Skeletal muscle tissue (tissue), 4 donors: ENCODE measurements around the gene LRRC63. TPM values are rescaled to one million over a fixed set of nuclear protein-coding genes. Genes with fewer than 3 reads are reported as not detected.

Source experiments
- H3K27ac ChIP-seq: one replicate; pipeline ENCODE4 v1.7.0; 2013; ENCODE audit warnings: mild to moderate bottlenecking, low read depth, low read length, inconsistent platforms
- H3K27me3 ChIP-seq, 3 donors: one replicate each; pipeline ENCODE4 v1.7.0; 2013; ENCODE audit warnings: low read length in 3 of 3; ENCODE audit not compliant: control insufficient read depth in 3 of 3, insufficient read depth in 3 of 3
- H3K36me3 ChIP-seq, 3 donors: one replicate each; pipeline ENCODE4 v1.7.0; 2013; ENCODE audit warnings: low read length in 3 of 3; ENCODE audit not compliant: control insufficient read depth in 3 of 3, insufficient read depth in 3 of 3
- H3K4me1 ChIP-seq, 3 donors: one replicate each; pipeline ENCODE4 v1.7.0; 2013; ENCODE audit warnings: low read length in 3 of 3, mild to moderate bottlenecking in 3 of 3; ENCODE audit not compliant: control insufficient read depth in 3 of 3, insufficient read depth in 3 of 3
- H3K4me3 ChIP-seq, 3 donors: one replicate each; pipeline ENCODE4 v1.7.0; 2013; ENCODE audit warnings: low read length in 3 of 3
- H3K9ac ChIP-seq, 3 donors: one replicate each; pipeline ENCODE4 v1.7.0; 2013; ENCODE audit warnings: low read length in 3 of 3, mild to moderate bottlenecking in 3 of 3, moderate library complexity in 2 of 3, low read depth in 1 of 3
- H3K9me3 ChIP-seq, 3 donors: one replicate each; pipeline ENCODE4 v1.7.0; 2013; ENCODE audit warnings: low read length in 3 of 3; ENCODE audit not compliant: control insufficient read depth in 3 of 3
- total RNA-seq: library from RNA; depleted of rRNA; stranded (reverse); fragments of >200 nt; gene quantifications from one replicate; pipeline ENCODE4 v1.2.3, GENCODE V29; 2014
- donor health status: Osteomylitis.

Gene LRRC63
- total RNA-seq, 1 donor from 2014 or later = not detected

DNA sequence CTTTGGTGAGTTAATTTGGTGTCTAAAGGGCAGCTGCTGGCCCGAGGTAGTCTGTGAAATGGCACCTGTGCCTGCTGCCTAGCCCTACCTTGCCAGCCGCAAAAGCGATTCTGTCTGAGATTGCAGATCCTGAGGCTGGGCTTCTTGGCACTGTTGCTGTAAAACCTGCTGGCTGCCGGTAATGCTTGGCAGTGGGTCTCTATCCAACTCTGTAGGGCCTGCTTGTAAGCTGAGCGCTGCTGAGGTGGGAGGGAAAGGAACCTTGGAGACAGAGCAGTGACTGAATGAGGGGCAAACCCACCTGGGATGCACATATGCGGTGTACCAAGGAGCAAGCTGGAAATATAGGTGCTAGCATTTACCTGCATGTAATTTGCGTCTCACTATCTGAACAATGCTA is 41.5 kb upstream of the LRRC63 start:
- Histone ChIP-seq H3K9ac (no peak overlapping the region), H3K9me3 (no peaks in the 10 kb centered on the region), H3K36me3 (no peaks in the 10 kb centered on the region), H3K27me3 (peaks cover 0 to 9% (median 0%) of the 10 kb centered on the region in 3 donors), H3K27ac (no peak overlapping the region), H3K4me1 (peaks cover 0 to 3% (median 0%) of the 10 kb centered on the region in 3 donors), H3K4me3 (no peak overlapping the region)

DNA sequence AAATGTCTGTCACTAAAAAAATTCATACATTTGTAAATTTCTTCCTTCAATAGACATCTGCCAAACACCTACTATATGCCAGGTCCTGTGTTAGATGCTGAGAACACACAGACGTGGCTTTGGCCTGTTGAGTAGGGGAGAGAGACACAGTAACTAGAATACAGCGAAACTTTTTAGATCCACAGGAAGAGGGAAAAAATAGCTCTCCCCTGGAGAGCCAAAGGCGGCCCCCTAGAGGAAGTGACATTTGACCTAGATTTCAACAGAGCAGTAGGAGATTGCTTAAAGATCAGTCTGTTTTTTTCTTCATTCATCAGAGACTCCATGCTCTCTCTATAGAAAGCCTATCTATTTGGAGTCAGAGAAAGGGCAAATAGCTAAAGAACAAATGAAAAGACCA is 41.0 kb upstream of the LRRC63 start:
- no peak overlapping the region for H3K4me3 ChIP-seq
- H3K27ac ChIP-seq = no peak overlapping the region
- H3K27me3 ChIP-seq = peaks cover 0 to 9% (median 0%) of the 10 kb centered on the region in 3 donors
- peaks cover 0 to 3% (median 0%) of the 10 kb centered on the region in 3 donors for H3K4me1 ChIP-seq
- no peak overlapping the region for H3K9ac ChIP-seq
- H3K9me3 ChIP-seq = no peaks in the 10 kb centered on the region
- H3K36me3 ChIP-seq = no peaks in the 10 kb centered on the region

DNA sequence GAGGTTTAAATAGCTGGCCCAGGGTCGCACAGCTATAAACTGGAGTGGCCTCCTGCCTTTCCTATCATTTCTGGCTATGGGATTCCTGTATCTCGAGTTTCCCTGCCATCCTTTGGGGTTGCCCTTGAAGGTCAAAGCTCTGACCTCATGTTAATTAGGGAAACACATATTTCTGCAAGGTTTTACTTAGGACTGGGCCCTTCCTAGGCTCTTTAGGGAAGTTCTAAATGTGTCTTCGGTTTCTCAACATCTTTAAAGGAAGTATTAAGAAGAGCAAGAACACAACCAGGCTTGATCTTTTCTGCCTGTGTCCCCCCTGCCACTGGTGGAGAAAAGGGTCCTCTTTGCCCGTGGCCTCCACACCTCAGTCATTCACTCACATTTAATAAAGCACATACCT is 40.5 kb upstream of the LRRC63 start:
- peaks cover 0 to 3% (median 0%) of the 10 kb centered on the region in 3 donors for H3K4me1 ChIP-seq
- H3K36me3 ChIP-seq = no peaks in the 10 kb centered on the region
- no peaks in the 10 kb centered on the region for H3K9me3 ChIP-seq
- H3K27me3 ChIP-seq = peaks cover 0 to 9% (median 0%) of the 10 kb centered on the region in 3 donors
- H3K9ac ChIP-seq = no peak overlapping the region
- no peak overlapping the region for H3K27ac ChIP-seq
- H3K4me3 ChIP-seq = no peak overlapping the region

DNA sequence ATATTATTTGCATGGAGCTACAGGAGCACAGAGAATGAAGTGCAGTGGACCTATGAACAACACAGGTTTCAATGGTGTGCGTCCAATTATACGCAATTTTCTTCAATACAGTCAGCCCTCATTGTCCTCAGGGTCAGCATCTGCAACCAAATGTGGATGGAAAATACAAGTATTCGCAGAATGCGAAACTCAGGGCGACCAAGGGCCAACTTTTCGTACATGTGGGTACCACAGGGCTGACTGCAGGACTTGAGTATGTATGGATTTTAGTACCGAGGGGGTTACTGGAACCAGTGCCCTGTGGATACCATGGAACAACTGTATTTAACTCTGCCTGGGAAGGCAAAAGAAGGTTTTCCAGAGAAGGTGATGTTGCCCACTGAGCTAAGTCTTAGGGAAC is 40.0 kb upstream of the LRRC63 start:
- H3K36me3 ChIP-seq = no peaks in the 10 kb centered on the region
- H3K4me3 ChIP-seq = no peak overlapping the region
- H3K9me3 ChIP-seq = no peaks in the 10 kb centered on the region
- H3K4me1 ChIP-seq = peaks cover 0 to 3% (median 0%) of the 10 kb centered on the region in 3 donors
- H3K27ac ChIP-seq = no peak overlapping the region
- peaks cover 0 to 9% (median 0%) of the 10 kb centered on the region in 3 donors for H3K27me3 ChIP-seq
- no peak overlapping the region for H3K9ac ChIP-seq

DNA sequence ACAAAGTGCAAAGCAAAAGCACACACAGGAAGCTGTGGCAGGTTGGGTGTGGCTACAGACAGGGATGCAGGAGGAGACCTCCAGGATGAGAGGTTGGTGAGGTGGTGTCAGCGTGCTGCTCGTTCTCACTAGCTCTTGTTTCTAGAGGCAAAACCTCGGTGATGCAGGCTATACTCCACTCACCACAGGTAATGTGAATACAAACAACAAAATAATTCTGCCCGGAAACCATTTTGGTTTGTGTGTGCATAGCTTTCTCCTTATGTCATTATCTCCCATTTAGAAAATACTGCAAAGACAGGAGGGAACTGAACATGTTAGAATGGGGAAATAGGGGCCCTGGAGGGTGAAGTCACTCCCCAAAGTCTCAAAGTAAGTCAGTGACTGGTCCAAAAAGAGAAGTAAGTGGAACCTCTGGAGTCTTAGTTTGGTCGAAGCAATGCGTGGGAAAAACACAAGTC is 39.2 kb upstream of the LRRC63 start:
- Histone ChIP-seq H3K27ac (no peak overlapping the region), H3K4me3 (no peak overlapping the region), H3K36me3 (no peaks in the 10 kb centered on the region), H3K9me3 (no peaks in the 10 kb centered on the region), H3K4me1 (peaks cover 0 to 3% (median 0%) of the 10 kb centered on the region in 3 donors), H3K9ac (no peak overlapping the region), H3K27me3 (peaks cover 0 to 5% (median 0%) of the 10 kb centered on the region in 3 donors)

DNA sequence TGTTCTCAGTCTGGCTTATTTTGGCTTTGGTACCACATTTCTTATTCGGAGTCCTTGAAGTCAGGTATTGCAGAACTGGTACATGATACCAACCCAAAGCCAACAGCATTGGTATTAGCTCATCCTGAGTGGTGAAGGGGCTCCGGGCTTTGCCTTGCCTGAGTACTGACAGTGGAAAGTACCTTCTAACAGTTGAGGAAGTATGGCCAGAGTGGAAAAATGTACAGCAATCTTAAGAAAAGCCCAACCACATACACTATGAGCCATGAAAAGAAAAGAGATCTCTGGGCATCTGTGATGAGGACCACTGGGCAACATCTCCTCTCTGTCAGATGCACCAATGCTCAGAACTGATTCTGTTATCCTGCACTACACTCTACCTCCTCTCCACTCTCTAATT is 38.1 kb upstream of the LRRC63 start:
- Histone ChIP-seq H3K4me1 (peaks cover 0 to 3% (median 0%) of the 10 kb centered on the region in 3 donors), H3K9ac (no peak overlapping the region), H3K36me3 (no peaks in the 10 kb centered on the region), H3K27ac (no peak overlapping the region), H3K4me3 (no peak overlapping the region), H3K9me3 (no peaks in the 10 kb centered on the region), H3K27me3 (no peaks in the 10 kb centered on the region)

DNA sequence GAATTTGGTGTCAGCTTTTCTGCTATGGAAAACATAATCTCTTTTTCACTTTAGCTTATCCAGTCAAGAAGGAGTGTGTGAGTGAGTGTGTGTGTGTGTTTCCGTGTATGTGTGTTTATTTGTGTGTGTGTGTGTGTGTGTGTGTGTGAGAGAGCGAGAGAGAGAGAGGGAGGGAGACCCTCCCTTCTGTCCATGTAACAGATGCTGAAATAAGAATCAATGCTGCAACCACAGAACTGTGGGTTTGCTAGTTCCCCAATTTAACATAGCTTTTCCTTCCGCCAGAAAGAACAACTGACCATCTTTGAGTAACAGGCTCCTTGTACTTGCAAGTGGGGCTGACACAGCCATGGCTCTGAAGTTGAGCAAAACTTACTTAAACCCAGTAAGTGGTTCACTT is 35.0 kb upstream of the LRRC63 start:
- H3K36me3 ChIP-seq = no peaks in the 10 kb centered on the region
- H3K27ac ChIP-seq = no peak overlapping the region
- H3K4me3 ChIP-seq = no peak overlapping the region
- H3K4me1 ChIP-seq = no peaks in the 10 kb centered on the region
- H3K9me3 ChIP-seq = no peaks in the 10 kb centered on the region
- no peaks in the 10 kb centered on the region for H3K27me3 ChIP-seq
- no peak overlapping the region for H3K9ac ChIP-seq

DNA sequence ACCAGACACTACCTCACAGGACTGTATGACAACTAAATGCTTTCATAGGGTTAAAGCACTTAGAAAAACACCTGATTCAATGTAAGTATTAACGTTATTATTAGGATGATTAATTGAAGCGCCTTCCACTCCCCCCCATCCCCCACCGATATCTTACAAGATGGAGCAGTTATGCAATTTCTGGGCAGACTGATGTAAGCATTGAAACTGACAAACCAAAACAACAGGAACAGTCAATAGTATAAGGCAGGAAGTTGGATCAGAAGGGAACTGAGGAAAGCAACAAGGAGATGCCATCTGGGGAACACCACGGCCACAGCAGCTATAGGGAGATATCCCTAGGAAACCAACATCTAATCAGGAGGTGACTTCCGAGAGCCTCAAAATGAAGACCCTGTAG is 33.6 kb upstream of the LRRC63 start:
- no peak overlapping the region for H3K4me3 ChIP-seq

DNA sequence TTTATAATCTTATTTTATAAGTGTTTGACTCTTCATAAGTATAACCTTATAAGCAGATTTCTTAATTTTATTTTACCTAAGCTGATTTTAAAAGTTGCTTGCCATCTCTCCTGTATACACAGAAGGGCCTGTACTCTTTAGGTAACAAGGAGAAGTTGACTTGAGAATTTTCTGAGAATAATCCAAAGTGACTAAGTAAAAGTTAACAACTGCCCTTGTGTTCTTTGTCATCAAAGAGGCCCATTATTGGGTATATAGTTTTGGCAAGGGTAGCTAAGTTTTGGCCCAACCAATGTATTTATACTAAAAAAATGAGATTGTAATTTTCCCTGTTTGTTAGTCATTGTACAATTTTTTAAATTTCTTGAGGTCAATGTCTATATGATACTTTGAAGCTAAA is 32.9 kb upstream of the LRRC63 start:
- no peaks in the 10 kb centered on the region for H3K36me3 ChIP-seq
- H3K27ac ChIP-seq = peak overlapping the region; percentile 38
- no peaks in the 10 kb centered on the region for H3K9me3 ChIP-seq
- H3K27me3 ChIP-seq = no peaks in the 10 kb centered on the region
- H3K4me3 ChIP-seq = no peak overlapping the region
- H3K4me1 ChIP-seq = no peaks in the 10 kb centered on the region
- no peak overlapping the region for H3K9ac ChIP-seq

More for the DNA sequence above, 33.6 kb upstream of the LRRC63 start:
- Histone ChIP-seq H3K36me3 (no peaks in the 10 kb centered on the region), H3K27ac (no peak overlapping the region), H3K27me3 (no peaks in the 10 kb centered on the region), H3K4me1 (no peaks in the 10 kb centered on the region), H3K9ac (no peak overlapping the region), H3K9me3 (no peaks in the 10 kb centered on the region)

DNA sequence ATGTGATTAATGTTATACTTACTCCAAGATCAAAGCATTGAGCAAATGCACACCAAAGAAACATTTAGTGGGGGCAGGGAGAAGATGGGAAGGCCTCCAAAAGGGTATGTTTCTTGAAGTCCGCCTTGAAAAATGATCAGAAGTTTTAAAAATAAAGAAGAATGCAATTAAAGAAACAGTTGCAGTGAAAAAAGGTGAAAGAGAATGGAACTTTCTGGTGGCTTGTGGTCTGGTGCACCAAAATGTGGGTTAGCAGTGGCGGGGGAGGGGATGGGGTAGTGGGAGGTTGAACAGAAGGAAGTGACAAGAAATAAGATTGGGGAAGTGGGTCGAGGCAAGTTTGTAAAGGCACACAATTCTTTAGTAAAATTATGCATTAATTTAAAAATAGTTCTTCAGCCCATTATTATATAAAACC is 32.2 kb upstream of the LRRC63 start:
- Histone ChIP-seq H3K4me3 (no peak overlapping the region), H3K27ac (peak overlapping the region; percentile 38), H3K4me1 (no peaks in the 10 kb centered on the region)

More for the DNA sequence above, 32.2 kb upstream of the LRRC63 start:
- no peaks in the 10 kb centered on the region for H3K27me3 ChIP-seq
- no peak overlapping the region for H3K9ac ChIP-seq
- no peaks in the 10 kb centered on the region for H3K36me3 ChIP-seq
- H3K9me3 ChIP-seq = no peaks in the 10 kb centered on the region
